Pancreas (tissue), 10 donors: ENCODE results near the gene SEMA4G. TPM values are rescaled to one million over a fixed set of nuclear protein-coding genes. Genes with fewer than 3 reads are reported as not detected.

Source experiments
- ATAC-seq, 4 donors: fragments of 200-7000 bp; cut with Tn5 transposase; one replicate each; pipeline versions ENCODE4 v1.8.0 to v1.9.1; 2020; ENCODE audit warnings: mild to moderate bottlenecking in 4 of 4, moderate library complexity in 4 of 4
- DNase-seq, 6 donors: peaks; one replicate each; pipeline ENCODE4 v3.0.0-alpha.2; 2020
- FAIRE-seq: peaks from 2 replicates; lab custom pipeline; 2012; peaks lifted over from hg19 to GRCh38; lab: Jason Lieb, UNC
- H3K27ac ChIP-seq, 4 donors: fragments of 200-600 bp; sonication (generic); 1 replicate in 3 of 4; 2 replicates in 1 of 4; pipeline versions ENCODE4 v1.5.0 to v1.8.0; 2020
- H3K27me3 ChIP-seq, 4 donors: fragments of 200-600 bp; one replicate each; pipeline ENCODE4 v1.8.0; 2021
- H3K36me3 ChIP-seq, 3 donors: fragments of 200-600 bp; sonication (generic) in 1 of 3; one replicate each; pipeline versions ENCODE4 v1.5.0 to v1.8.0; 2020 to 2021
- H3K4me1 ChIP-seq, 3 donors: fragments of 200-600 bp; one replicate each; pipeline ENCODE4 v1.8.0; 2021
- H3K4me3 ChIP-seq, 4 donors: fragments of 200-600 bp; sonication (generic) in 2 of 4; one replicate each; pipeline versions ENCODE4 v1.5.0 to v1.8.0; 2020 to 2021
- H3K9me3 ChIP-seq, 4 donors: fragments of 200-600 bp; one replicate each; pipeline ENCODE4 v1.8.0; 2021
- CTCF ChIP-seq, 4 donors: fragments of 200-600 bp; sonication (generic) in 3 of 4; IDR thresholded peaks; one replicate each; pipeline versions ENCODE4 v1.5.0 to v1.8.0; 2021; ENCODE audit warnings: antibody characterized with exemption in 4 of 4
- WGBS, 2 donors: extraction: QIAGEN DNeasy Blood & Tissue Kit; methylation state at CpG; one replicate each; pipeline ENCODE4 v1.1.7; 2013; 5-methylcytosine and 5-hydroxymethylcytosine counted together
- intact Hi-C, 3 donors: fragments of 100-400 bp; cut with DNase I; formaldehyde crosslinking; loops; one replicate each; pipeline versions ENCODE4 v1.11.1 to v1.14.2; 2022
- polyA plus RNA-seq, 2 donors: library from polyadenylated mRNA; stranded (reverse); fragments of 200-250 nt; gene quantifications; one replicate each; pipeline ENCODE4 v1.2.3, GENCODE V29; 2013
- total RNA-seq, 6 donors: library from RNA; stranded (reverse); fragmentation: NEBNext Ultra II Directional in 4 of 6; extraction: Animal tissue kit (Norgen Biotek cat#: 25700) in 4 of 6; gene quantifications; one replicate each; pipeline versions ENCODE4 v1.2.1 to v1.2.4, GENCODE V29; 2021 to 2023
- donor health status: healthy with polysubstance abuse.
- donor health status: DM: no; HTN: no; CAD: no; lungs with moderate emphysema.
- donor health status: DM: no; HTN: no; CAD: no.
- donor health status: control.
- donor health status: control.
- donor health status: Bipolar disorder and iron deficiency.
- donor health status: DM: yes; HTN: yes; CAD: no.
- donor health status: DM: no; HTN: no; CAD: no.
- donor health status: DM: no; HTN: no; CAD: no.
- donor health status: DM: yes; HTN: yes; CAD: no.

The SEMA4G gene
- total and polyA plus RNA-seq, 8 donors: 8.7 to 36.4 (median 15.3) TPM

- ATAC-seq (no peak), FAIRE-seq (no peak), DNase-seq (no peak)
- no peaks in the 10 kb centered on the region for H3K9me3 ChIP-seq
- H3K27ac ChIP-seq: no peak overlapping the region
- 93 to 94% methylated on average over 16 to 18 of the region's 18 CpGs for WGBS, 2 donors
- no peak for TF ChIP-seq CTCF (IDR thresholded peaks at IDR 0.05)
- intact Hi-C loops: no loop called here
- H3K36me3 ChIP-seq: peaks cover 0 to 13% (median 9%) of the 10 kb centered on the region in 3 donors
- peaks cover 0 to 11% (median under 1%) of the 10 kb centered on the region in 3 donors for H3K4me1 ChIP-seq
- H3K27me3 ChIP-seq: no peaks in the 10 kb centered on the region
- no peak overlapping the region for H3K4me3 ChIP-seq
Observed at GRCh38 chr10:101003639-101004206, 34.4 kb downstream of the SEMA4G start.

GRCh38 chr10:101005361-101005760 lies 36.1 kb downstream of the SEMA4G start:
- no peak for ATAC-seq
- 92 to 94% methylated on average over 23 of the region's 23 CpGs for WGBS, 2 donors
- intact Hi-C loops: no loop called here
- TF ChIP-seq CTCF (IDR thresholded peaks at IDR 0.05): no peak
- Histone ChIP-seq H3K27ac (no peak overlapping the region), H3K27me3 (no peaks in the 10 kb centered on the region), H3K4me3 (no peak overlapping the region), H3K9me3 (no peaks in the 10 kb centered on the region), H3K4me1 (peaks cover 0 to 9% (median 0%) of the 10 kb centered on the region in 3 donors), H3K36me3 (peaks cover 0 to 13% (median 9%) of the 10 kb centered on the region in 3 donors)
- FAIRE-seq: no peak
- peak in 1 of 6 donors; percentile 45 for DNase-seq

- Histone ChIP-seq H3K4me3 (no peak overlapping the region), H3K9me3 (no peaks in the 10 kb centered on the region), H3K36me3 (peaks cover 0 to 13% (median 9%) of the 10 kb centered on the region in 3 donors), H3K27ac (no peak overlapping the region), H3K4me1 (peaks cover 0 to 7% (median 0%) of the 10 kb centered on the region in 3 donors), H3K27me3 (no peaks in the 10 kb centered on the region)
- ATAC-seq (no peak), DNase-seq (peak in 1 of 6 donors; percentile 31), FAIRE-seq (no peak)
- intact Hi-C loops: no loop called here
- no peak for TF ChIP-seq CTCF (IDR thresholded peaks at IDR 0.05)
- 93 to 97% methylated on average over 4 of the region's 4 CpGs for WGBS, 2 donors
Observed at GRCh38 chr10:101005869-101006567, 36.7 kb downstream of the SEMA4G start.

GRCh38 chr10:101006593-101007098 lies 37.3 kb downstream of the SEMA4G start:
- no peak for FAIRE-seq
- no peaks in the 10 kb centered on the region for H3K9me3 ChIP-seq
- H3K27ac ChIP-seq: no peak overlapping the region
- no peak overlapping the region for H3K4me3 ChIP-seq
- H3K4me1 ChIP-seq: peaks cover 0 to 2% (median 0%) of the 10 kb centered on the region in 3 donors
- no peak for ATAC-seq
- TF ChIP-seq CTCF (IDR thresholded peaks at IDR 0.05): no peak
- intact Hi-C loops: no loop called here
- no peaks in the 10 kb centered on the region for H3K27me3 ChIP-seq
- peaks cover 0 to 13% (median 9%) of the 10 kb centered on the region in 3 donors for H3K36me3 ChIP-seq
- whole genome bisulfite sequencing, 2 donors: 90% methylated on average over 32 to 33 of the region's 33 CpGs
- DNase-seq: peak in 1 of 6 donors; percentile 77
